ENCODE measurements around the gene CEP120.

The CEP120 gene

DNA sequence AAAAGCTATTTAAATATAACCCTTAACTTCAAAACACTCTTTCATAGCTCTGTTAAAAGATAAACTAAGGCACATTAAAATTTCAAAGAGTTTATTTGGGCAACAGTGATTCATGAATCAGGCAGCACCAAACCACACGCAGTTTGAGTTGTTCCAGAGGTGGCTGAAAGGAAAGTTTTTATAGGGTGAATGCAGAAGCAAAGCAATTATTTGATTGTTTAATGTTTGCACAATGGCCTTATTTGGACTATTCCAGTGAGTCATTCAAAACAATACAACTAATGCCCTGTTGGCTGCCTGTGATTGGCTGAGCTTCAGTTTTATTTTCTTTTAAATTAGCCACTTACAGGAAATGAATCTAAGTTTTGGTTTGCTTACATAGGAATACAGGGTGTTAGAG is 125.3 kb downstream of the CEP120 start:
- no peak for DNase-seq

DNA sequence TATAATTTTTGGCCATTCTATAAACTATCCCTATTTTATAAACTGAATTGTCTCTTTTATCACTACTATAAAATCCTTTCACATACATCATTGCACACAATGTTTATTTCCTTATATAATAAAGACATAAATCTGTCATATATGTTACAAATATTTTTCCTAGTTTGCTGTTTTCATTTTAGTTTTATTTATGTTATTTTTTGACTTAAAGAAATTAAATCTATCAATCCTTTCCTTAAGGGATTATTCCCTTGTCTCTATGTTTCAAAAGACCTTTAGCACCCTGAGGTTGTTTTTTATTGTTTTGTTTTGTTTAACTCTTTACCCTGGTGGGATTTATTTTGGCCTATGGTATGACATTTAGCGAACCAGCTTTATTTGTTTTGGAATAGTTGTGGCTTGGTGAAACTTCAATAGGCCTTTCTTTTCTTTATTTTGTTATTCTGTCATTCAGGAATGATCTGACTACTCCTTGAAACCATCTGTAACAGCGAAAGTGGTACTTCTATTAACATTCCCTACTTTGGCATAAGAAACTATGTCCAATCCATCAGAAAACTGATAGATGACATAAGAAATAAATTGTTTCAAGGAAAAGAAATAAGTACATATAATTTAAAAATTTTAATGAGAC is 125.9 kb downstream of the CEP120 start:
- no peak for DNase-seq

All from NCI-H1436 (cell line).